GM19468 (cell line): Measurements from ENCODE around the gene MGLL.

Source experiments
- ATAC-seq: cut with Tn5 transposase; IDR thresholded peaks from one replicate; pipeline ENCODE4 v1.9.1; 2021; ENCODE audit warnings: mild to moderate bottlenecking, moderate library complexity, moderate number of reproducible peaks; ENCODE audit not compliant: unreplicated experiment; ENCODE audit errors: extremely low read depth

MGLL gene

DNA sequence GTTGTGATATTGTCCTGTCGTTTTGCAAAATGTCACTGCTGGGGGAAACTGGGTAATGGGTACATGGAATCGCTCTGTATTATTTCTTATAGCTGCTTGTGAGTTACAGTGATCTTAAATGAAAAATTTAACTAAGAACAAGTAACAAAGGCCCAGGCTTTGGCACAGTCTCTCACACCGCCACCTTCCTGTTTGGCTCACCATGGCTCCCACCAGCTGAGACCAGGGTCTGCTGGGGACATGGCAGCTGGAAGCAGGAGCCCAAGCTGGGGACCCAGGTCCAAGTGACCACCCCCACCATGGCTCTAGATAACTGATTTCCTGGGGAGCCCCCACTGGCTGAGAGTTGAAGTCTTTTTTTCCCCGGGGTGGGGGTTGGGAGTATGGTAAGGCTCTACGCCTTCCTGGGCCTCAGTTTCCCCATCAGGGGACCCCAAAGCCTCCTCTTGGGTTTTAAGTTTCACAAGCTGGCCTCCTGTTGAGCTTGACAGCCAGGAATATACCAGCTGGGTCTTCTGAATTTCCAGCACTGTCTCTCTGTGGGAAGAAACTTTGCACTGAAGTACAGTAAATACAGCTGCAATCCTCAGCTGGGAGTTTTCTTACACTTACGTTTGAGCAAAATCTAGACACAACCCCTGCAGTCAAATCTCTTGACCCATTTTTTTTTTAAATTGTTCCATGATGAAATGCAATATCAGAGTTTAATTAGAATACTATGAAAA is 123.5 kb downstream of the MGLL start:
- ATAC-seq, result no peak

GRCh38 chr3:127698286-127698685 is 124.0 kb downstream of the MGLL start:
- no peak for ATAC-seq

- no peak for ATAC-seq
These were observed 124.6 kb downstream of the MGLL start for GRCh38 chr3:127697551-127698240.

DNA sequence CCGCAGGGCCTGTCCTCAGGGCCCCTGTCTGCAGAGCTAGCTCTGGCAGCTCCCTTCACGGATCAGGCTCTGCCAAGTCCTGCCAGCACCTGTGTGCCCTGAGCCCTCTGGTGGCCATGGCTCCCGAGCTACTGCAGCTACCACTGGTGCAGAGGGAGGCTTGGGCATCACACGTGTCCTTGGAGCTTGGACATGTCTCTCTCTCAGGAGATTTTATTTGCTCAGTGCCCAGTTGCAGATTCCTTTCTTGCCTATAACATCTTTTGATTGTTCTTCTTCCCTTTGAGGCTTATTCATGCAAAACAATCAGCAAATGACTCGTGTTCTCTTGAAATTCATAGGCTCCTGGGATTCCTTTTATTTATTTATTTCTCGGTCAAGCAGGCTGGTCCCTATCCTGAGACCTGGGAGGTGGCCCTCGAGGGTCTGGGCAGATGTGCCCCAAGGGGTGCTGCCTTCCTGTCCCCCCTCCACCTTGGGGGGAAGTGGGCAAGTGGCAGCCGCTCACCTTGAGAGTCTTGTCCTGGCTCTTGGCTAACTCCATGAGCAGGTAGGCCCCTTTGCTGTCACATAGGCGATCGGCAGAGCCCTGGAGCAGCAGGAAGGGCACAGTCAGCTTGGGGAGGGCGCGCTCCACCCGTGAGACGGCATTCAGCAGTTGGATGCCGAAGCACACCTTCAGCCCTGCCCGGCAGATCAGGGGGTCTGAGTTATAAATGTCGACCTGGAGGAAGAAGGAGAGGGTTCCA is 127.7 kb downstream of the MGLL start:
- no peak for ATAC-seq

- no peak for ATAC-seq
These were observed 128.9 kb downstream of the MGLL start for GRCh38 chr3:127693336-127693843.

- no peak for ATAC-seq
These were observed 129.6 kb downstream of the MGLL start for GRCh38 chr3:127692501-127693335.

DNA sequence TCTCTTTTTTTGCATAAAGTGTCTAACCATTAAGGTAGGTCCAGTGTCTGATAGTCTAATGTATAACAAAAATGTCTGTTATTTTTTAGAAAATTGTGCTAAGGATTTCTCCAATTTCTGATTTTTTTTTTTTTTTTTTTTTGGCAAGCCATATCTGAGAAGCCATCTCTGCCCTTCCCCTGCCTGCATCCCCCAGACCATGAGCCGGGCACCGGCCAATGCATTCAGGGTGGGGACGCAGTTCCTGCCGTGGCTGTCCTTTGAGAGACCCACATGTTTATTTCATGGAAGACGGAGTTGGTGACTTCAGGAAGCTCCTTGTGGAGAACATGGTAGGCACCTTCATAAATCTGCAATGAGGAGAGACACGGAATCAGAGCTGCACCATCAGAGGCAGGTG is 130.3 kb downstream of the MGLL start:
- ATAC-seq, result no peak

DNA sequence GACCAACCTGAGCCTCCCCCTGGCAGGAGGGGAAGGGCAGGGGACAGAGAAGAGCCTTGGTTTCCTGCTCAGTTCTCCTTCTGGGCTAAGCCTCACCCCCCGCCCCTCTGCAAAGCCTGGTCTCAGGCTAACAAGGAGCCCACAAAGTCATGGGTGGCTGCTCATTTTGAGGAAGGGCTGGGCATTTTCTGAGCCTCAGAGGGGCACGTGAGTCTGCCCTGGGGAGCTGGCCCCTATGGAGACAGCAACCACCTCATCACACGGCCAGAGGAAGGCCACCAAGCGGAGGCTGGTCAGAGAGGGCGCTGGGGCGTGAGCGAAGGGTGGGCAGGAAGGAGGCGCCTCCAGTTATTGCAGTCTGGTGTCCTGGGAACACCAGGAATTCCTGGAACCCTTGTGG is 130.8 kb downstream of the MGLL start:
- no peak for ATAC-seq

- no peak for ATAC-seq
These were observed 131.4 kb downstream of the MGLL start for GRCh38 chr3:127690823-127691452.

- no peak for ATAC-seq
These were observed 132.2 kb downstream of the MGLL start for GRCh38 chr3:127690106-127690505.

GRCh38 chr3:127689266-127689860 is 133.0 kb downstream of the MGLL start:
- ATAC-seq, result no peak

DNA sequence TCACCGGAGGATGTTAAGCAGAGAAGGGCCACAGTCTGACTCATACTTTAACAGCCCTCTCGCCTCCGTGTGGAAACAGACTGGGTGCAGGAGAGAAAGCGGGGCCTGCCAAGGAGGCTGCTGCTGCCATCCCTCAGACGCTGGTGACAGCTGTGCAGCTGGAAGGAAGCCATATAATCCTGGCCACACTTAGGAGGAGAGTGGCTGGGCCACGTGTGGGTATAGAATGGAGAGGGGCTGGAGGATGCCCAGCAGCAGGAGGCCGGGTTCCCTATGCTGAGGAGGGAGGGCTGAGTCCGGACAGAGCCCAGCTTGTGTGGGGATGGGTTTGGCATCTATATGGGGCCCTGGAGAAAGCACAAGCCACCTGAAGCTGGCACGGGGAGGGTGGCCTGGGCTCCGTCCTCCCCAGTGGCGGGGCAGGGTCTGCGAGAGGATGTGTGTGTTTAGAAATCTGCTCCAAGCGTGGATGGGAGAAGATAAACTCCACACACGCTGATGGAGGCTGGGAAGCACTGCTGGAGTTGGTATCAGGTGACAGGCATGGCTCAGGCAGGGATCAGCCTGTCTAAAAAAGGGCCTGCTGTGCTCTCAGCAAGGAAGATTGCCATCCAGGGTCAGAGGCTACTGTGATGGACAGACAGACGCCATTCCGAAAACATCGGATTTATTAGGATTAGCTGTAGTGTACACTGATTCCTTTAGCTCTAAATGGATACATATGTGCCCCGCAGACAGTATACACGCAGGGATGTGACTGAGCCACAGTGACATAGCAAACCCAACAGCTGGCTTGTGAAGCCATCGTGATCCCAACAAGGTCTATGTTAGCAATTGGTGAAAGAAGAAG is 133.7 kb downstream of the MGLL start:
- no peak for ATAC-seq

DNA sequence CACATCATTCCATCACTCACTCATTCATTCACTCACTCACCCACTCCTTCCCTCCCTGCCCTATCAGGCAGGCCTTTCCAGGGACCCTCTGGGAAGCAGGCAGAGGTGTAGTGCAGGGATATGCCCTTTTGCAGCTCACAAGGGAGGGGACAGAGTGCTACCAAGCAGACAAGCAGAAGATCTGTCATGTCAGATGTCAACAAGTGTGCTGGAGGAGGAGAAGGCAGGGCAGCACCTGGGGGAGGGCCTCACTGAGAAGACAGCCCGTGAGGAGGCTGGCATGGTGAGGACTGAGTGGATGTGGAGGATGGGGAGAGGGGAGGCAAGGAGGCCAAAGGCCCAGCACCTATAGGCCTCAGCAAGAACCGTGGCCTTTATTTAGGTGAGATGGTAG is 134.3 kb downstream of the MGLL start:
- no peak for ATAC-seq

DNA sequence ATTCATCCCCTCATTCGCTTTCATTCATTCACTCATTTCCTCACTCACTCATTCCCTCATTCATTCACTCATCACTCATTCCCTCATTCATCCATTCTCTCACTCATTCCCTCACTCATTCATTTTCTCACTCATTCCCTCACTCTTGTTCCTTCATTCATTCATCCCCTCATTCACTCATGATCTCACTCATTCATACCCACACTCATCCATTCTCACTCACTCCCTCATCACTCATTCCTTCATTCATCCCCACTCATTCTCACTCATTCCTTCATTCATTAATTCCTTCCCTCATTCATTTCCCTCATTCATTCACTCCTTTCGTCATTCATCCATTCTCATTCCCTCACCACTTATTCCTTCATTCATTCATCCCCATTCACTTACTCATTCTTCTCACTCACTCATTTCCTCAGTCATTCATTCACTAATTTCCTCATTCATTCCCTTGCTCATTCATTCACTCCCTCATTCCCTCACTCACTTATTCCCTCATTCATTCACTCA is 135.0 kb downstream of the MGLL start:
- ATAC-seq, result no peak

- ATAC-seq, result no peak
These were observed 135.8 kb downstream of the MGLL start for GRCh38 chr3:127686512-127686894.

GRCh38 chr3:127685708-127686511 is 136.4 kb downstream of the MGLL start:
- no peak for ATAC-seq

GRCh38 chr3:127684871-127685707 is 137.2 kb downstream of the MGLL start:
- no peak for ATAC-seq
